HL-60 (cell line): ENCODE results near the gene UNC5C.

ENCODE experiments used
- TF ChIP-seq, protein P1 (sequence below): IDR thresholded peaks from 2 replicates; pipeline ENCODE4 v1.6.1; 2012; ENCODE audit warnings: low read depth; ENCODE audit not compliant: insufficient replicate concordance
- TF ChIP-seq, protein P2 (sequence below): IDR thresholded peaks from one replicate; pipeline ENCODE4 v1.5.1; 2011; ENCODE audit warnings: low read length, control low read depth, inconsistent platforms; ENCODE audit not compliant: insufficient read depth

DNA sequence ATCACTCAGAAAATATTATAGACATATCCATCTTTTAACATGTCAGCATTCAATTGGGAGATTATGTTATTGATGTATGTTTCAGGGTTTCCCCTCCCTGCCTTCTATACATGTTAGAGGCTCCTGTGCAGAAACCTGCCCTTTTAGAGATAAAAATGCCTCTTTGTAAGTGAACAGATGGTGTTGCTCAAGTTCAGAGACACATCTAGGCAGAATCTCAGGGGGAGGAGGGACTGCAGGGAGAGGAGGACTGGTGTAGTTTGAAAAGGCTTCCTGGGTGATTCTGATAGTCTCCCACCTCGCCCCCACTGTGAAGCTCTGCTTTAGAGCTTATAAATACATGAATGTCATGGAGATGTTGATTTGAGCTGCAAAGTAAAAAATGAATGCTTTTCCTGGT is 12.0 kb upstream of the UNC5C start:
- TF ChIP-seq, protein P1, sequence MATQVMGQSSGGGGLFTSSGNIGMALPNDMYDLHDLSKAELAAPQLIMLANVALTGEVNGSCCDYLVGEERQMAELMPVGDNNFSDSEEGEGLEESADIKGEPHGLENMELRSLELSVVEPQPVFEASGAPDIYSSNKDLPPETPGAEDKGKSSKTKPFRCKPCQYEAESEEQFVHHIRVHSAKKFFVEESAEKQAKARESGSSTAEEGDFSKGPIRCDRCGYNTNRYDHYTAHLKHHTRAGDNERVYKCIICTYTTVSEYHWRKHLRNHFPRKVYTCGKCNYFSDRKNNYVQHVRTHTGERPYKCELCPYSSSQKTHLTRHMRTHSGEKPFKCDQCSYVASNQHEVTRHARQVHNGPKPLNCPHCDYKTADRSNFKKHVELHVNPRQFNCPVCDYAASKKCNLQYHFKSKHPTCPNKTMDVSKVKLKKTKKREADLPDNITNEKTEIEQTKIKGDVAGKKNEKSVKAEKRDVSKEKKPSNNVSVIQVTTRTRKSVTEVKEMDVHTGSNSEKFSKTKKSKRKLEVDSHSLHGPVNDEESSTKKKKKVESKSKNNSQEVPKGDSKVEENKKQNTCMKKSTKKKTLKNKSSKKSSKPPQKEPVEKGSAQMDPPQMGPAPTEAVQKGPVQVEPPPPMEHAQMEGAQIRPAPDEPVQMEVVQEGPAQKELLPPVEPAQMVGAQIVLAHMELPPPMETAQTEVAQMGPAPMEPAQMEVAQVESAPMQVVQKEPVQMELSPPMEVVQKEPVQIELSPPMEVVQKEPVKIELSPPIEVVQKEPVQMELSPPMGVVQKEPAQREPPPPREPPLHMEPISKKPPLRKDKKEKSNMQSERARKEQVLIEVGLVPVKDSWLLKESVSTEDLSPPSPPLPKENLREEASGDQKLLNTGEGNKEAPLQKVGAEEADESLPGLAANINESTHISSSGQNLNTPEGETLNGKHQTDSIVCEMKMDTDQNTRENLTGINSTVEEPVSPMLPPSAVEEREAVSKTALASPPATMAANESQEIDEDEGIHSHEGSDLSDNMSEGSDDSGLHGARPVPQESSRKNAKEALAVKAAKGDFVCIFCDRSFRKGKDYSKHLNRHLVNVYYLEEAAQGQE: no peak
- TF ChIP-seq, protein P2, sequence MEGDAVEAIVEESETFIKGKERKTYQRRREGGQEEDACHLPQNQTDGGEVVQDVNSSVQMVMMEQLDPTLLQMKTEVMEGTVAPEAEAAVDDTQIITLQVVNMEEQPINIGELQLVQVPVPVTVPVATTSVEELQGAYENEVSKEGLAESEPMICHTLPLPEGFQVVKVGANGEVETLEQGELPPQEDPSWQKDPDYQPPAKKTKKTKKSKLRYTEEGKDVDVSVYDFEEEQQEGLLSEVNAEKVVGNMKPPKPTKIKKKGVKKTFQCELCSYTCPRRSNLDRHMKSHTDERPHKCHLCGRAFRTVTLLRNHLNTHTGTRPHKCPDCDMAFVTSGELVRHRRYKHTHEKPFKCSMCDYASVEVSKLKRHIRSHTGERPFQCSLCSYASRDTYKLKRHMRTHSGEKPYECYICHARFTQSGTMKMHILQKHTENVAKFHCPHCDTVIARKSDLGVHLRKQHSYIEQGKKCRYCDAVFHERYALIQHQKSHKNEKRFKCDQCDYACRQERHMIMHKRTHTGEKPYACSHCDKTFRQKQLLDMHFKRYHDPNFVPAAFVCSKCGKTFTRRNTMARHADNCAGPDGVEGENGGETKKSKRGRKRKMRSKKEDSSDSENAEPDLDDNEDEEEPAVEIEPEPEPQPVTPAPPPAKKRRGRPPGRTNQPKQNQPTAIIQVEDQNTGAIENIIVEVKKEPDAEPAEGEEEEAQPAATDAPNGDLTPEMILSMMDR: no peak
